GM21717 (cell line): ENCODE measurements around the gene TSSK1B.
"Not testable (repeated sequence)": the region's sequence is repeated elsewhere in the genome, so short reads cannot be mapped to it uniquely, and the experiment has no call there.

Experiments used
- ATAC-seq: cut with Tn5 transposase; IDR thresholded peaks from one replicate; pipeline ENCODE4 v1.9.1; 2021; ENCODE audit warnings: mild to moderate bottlenecking, moderate library complexity; ENCODE audit not compliant: unreplicated experiment

TSSK1B gene

GRCh38 chr5:113404269-113404668 lies 30.5 kb downstream of the TSSK1B start:
- no peak for ATAC-seq

DNA sequence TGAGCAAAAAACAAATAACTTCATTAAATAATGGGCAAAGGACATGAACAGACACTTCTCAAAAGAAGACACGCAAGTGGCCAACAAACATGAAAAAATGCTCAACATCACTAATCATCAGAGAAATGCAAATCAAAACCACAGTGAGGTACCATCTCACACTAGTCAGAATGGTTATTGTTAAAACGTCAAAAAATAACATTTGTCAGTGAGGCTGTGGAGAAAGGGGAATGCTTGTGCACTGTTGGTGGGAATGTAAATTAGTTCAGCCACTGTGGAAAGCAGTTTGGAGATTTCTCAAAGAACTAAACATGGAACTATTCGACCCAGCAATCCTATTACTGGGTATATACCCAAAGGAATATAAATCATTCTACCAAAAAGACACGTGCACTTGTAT lies 36.8 kb downstream of the TSSK1B start:
- not testable (repeated sequence) for ATAC-seq

DNA sequence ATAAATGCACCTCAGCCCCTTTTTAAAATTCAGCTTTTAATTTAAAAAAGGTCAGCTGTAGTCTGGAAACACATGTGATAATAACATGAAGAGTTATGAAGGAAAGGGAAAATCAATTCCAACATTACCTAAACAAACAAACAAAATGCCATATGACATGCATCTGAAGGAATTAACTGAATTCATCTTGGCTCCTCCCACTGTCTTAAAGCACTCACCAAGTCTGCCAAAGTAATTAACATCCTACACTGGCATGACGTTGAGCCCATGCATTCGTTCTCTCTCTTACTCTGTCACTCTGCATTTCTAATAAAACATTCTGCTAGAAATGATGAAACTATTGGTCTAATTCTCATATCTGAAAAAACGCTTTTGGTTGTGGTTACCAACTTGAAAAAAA lies 37.7 kb downstream of the TSSK1B start:
- ATAC-seq, result no peak

GRCh38 chr5:113394658-113395057 lies 40.1 kb downstream of the TSSK1B start:
- ATAC-seq, result no peak

DNA sequence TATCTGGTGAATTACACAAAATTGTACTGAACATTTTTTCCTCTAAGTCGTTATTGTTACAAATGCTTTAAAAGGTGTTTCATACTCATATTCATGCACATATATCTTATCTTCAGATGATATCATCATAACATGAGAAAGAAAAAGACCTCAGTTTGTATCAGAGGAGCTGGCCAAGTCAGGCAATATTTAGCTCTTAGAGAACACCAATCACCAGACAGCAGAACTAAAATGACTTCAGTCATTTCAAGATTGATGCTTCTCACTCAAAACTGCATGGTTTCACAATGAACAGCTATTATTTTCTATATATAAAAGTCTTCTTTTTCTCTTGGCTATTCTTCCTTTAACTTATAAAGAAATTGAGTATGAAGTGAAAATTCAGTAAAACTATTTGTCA lies 44.6 kb downstream of the TSSK1B start:
- peak; percentile 78 for ATAC-seq

DNA sequence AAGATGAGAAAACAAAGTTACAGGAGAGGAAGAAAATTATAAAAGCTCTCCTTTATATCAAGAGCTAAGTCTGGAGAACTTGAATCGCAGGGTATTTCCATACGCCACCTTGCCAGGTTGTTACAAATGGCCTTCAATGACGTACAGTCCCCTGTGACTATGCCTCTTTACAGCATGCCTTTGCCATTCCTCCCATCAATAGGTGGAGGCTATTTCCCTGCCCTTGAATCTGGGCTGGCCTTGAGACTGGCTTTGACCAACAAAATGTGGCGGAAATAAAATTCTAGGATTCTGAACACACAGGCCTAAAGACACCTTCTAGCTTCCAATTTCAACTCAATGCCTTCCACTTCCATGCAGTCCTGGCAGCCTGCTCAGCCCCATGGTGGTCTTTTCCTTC lies 45.7 kb downstream of the TSSK1B start:
- ATAC-seq, result no peak

DNA sequence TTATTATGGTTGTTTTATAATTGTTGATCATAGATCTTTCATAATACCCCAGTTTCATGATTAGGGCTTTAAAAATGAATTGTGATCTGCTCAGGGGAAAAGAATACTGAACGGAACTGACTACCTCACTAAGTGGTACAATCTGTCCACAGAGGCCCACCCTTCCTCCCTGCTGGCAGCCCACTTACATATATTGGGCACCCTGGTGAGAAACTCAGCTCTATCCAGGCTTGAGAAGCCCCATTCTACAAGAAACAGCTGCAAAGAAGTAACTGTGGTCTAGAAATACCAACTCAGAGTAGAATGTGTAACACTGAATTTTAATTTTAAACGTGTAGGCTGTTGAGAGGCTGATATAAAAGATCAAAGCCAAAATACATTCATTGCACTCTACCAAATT lies 46.9 kb downstream of the TSSK1B start:
- ATAC-seq, result no peak

DNA sequence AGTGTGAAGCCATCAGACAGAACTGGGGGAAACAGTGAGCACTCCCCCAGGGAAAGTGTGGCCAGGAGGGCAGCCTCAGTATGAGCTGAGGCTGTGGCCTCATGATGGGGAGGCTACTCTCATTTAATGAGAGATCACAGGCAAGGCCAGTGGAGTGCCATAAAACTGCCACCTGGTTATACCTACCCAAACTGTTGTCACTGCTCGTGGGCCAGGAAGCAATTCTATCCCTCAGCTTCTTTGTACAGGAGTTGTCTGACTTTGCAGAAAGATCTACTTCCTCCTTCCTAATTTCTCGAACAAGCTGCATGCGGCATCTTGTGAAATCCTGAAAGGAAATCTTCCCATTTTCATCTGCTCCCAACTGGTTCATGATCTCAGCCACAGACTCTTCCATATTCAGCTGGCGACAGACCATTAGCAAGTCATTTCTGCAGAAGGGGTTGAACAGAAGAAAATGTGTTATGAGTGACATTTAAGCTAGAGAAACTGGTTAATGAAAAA lies 50.0 kb downstream of the TSSK1B start:
- ATAC-seq, result no peak

- no peak for ATAC-seq
These were observed 52.1 kb downstream of the TSSK1B start for GRCh38 chr5:113382731-113383130.
